GM23338 (cell line): ENCODE data around the gene EMD. TPM values are rescaled to one million over a fixed set of nuclear protein-coding genes. Genes with fewer than 3 reads are reported as not detected.

Source experiments
- ATAC-seq: fragments of 200-7000 bp; cut with Tn5 transposase; 3 replicates; pipeline ENCODE4 v1.9.1; 2020
- DNase-seq: peaks from one replicate; pipeline ENCODE4 v3.0.0-alpha.2; 2015; ENCODE audit warnings: low spot score
- H2AFZ ChIP-seq: fragments of 200-600 bp; sonication (generic); 2 replicates; pipeline ENCODE4 v1.8.0; 2016; ENCODE audit warnings: antibody characterized with exemption, mild to moderate bottlenecking, moderate library complexity
- H3F3A ChIP-seq: fragments of 200-600 bp; sonication (generic); replicated peaks from 2 replicates; pipeline ENCODE4 v1.8.0; 2017; ENCODE audit warnings: antibody characterized with exemption, mixed run types, low read depth
- H3K27ac ChIP-seq: fragments of 200-600 bp; sonication (generic); 2 replicates; pipeline ENCODE4 v1.6.1; 2016; ENCODE audit warnings: low read depth
- H3K27me3 ChIP-seq: fragments of 200-600 bp; sonication (generic); 2 replicates; pipeline ENCODE4 v1.8.0; 2016; ENCODE audit warnings: mild to moderate bottlenecking, mixed run types, moderate library complexity; ENCODE audit not compliant: insufficient read depth
- H3K36me3 ChIP-seq: fragments of 200-600 bp; sonication (generic); 2 replicates; pipeline ENCODE4 v1.8.0; 2016; ENCODE audit warnings: mild to moderate bottlenecking; ENCODE audit not compliant: insufficient read depth
- H3K4me1 ChIP-seq: fragments of 200-600 bp; sonication (generic); 2 replicates; pipeline ENCODE4 v1.8.0; 2016; ENCODE audit warnings: mild to moderate bottlenecking, moderate library complexity; ENCODE audit not compliant: insufficient read depth
- H3K4me2 ChIP-seq: fragments of 200-600 bp; sonication (generic); 2 replicates; pipeline ENCODE4 v1.7.1; 2017; ENCODE audit warnings: mixed run types
- H3K4me3 ChIP-seq: fragments of 200-600 bp; sonication (generic); 2 replicates; pipeline ENCODE4 v1.6.1; 2016; ENCODE audit warnings: mixed run types
- H3K79me2 ChIP-seq: fragments of 200-600 bp; sonication (generic); replicated peaks from 2 replicates; pipeline ENCODE4 v1.8.0; 2017; ENCODE audit warnings: mild to moderate bottlenecking; ENCODE audit not compliant: insufficient read depth
- H3K9me2 ChIP-seq: fragments of 200-600 bp; sonication (generic); 2 replicates; pipeline ENCODE4 v1.8.0; 2017; ENCODE audit not compliant: insufficient read depth
- H4K20me1 ChIP-seq: fragments of 200-600 bp; sonication (generic); replicated peaks from 2 replicates; pipeline ENCODE4 v1.8.0; 2017; ENCODE audit warnings: mild to moderate bottlenecking; ENCODE audit not compliant: insufficient read depth
- H3K27ac Mint-ChIP-seq: 2 replicates; pipeline ENCODE4 v1.8.0; 2020; ENCODE audit warnings: inconsistent platforms, mild to moderate bottlenecking, moderate library complexity, mixed read lengths
- H3K27me3 Mint-ChIP-seq: 3 replicates; pipeline ENCODE4 v1.8.0; 2022; ENCODE audit warnings: low read depth, mild to moderate bottlenecking, moderate library complexity, mixed read lengths, inconsistent platforms; ENCODE audit not compliant: insufficient read depth, poor library complexity
- H3K36me3 Mint-ChIP-seq: 3 replicates; pipeline ENCODE4 v1.8.0; 2021; ENCODE audit warnings: low read depth, mild to moderate bottlenecking, inconsistent platforms, moderate library complexity, mixed read lengths
- H3K4me1 Mint-ChIP-seq: 3 replicates; pipeline ENCODE4 v1.8.0; 2020; ENCODE audit warnings: mild to moderate bottlenecking, inconsistent platforms, mixed read lengths
- H3K4me3 Mint-ChIP-seq: 3 replicates; pipeline ENCODE4 v1.8.0; 2021; ENCODE audit warnings: moderate library complexity, mild to moderate bottlenecking, inconsistent platforms, mixed read lengths
- H3K9me3 Mint-ChIP-seq: 3 replicates; pipeline ENCODE4 v1.8.0; 2020; ENCODE audit warnings: moderate library complexity, mild to moderate bottlenecking, inconsistent platforms, mixed read lengths
- CREB1 ChIP-seq: fragments of 250-450 bp; sonication (Bioruptor Pico); IDR thresholded peaks from 2 replicates; pipeline ENCODE4 v1.5.0; 2020; ENCODE audit warnings: low read depth, mild to moderate bottlenecking, moderate library complexity
- CTCF ChIP-seq, 2 experiments: fragments of 200-600 bp in 1 of 2; sonication (generic) in 1 of 2; conservative IDR thresholded peaks; 2 replicates each; pipeline versions ENCODE4 v1.5.1 to v1.6.1; 2016 to 2017; ENCODE audit warnings: antibody characterized with exemption in 2 of 2, low read depth in 2 of 2, mild to moderate bottlenecking in 2 of 2, moderate library complexity in 1 of 2
- EZH2 ChIP-seq: fragments of 200-600 bp; sonication (generic); IDR thresholded peaks from one replicate; pipeline ENCODE4 v1.8.0; 2017; ENCODE audit warnings: antibody characterized with exemption, mild to moderate bottlenecking, low read depth; ENCODE audit not compliant: unreplicated experiment
- EZH2phosphoT487 ChIP-seq: fragments of 200-600 bp; sonication (generic); IDR thresholded peaks from one replicate; pipeline ENCODE4 v1.8.1; 2018; ENCODE audit warnings: antibody characterized with exemption; ENCODE audit not compliant: unreplicated experiment
- JUNB ChIP-seq: IDR thresholded peaks from one replicate; pipeline ENCODE4 v1.6.1; 2016; ENCODE audit warnings: antibody characterized with exemption; ENCODE audit not compliant: unreplicated experiment
- POLR2AphosphoS5 ChIP-seq: IDR thresholded peaks from 2 replicates; pipeline ENCODE4 v1.6.1; 2016; ENCODE audit warnings: antibody characterized with exemption, low read depth
- STAT1 ChIP-seq: IDR thresholded peaks from one replicate; pipeline ENCODE4 v1.6.1; 2016; ENCODE audit warnings: antibody characterized with exemption; ENCODE audit not compliant: unreplicated experiment
- ZNF114 ChIP-seq: fragments of 250-450 bp; sonication (Bioruptor Pico); IDR thresholded peaks from 2 replicates; pipeline ENCODE4 v1.5.0; 2020; ENCODE audit warnings: mild to moderate bottlenecking, moderate library complexity
- ZNF462 ChIP-seq: fragments of 250-450 bp; sonication (Bioruptor Pico); IDR thresholded peaks from 2 replicates; pipeline ENCODE4 v1.5.0; 2020; ENCODE audit warnings: mild to moderate bottlenecking, moderate library complexity
- polyA plus RNA-seq: library from polyadenylated mRNA; unstranded; fragments of >200 nt; fragmentation: Nextera tagmentation; extraction: Ambion mirVana; gene quantifications from 2 replicates; pipeline ENCODE4 v1.2.1, GENCODE V29; 2016
- total RNA-seq: library from RNA; depleted of rRNA; stranded (reverse); fragments of >200 nt; shearing (Covaris generic); gene quantifications from 2 replicates; pipeline ENCODE4 v1.2.3, GENCODE V29; 2014

EMD gene
- total and polyA plus RNA-seq, 2 experiments from 2014 or later: 74.2 to 78.6 TPM

- TF ChIP-seq ZNF462: no peak
- TF ChIP-seq POLR2AphosphoS5: no peak
- TF ChIP-seq STAT1: no peak
- TF ChIP-seq JUNB: no peak
- TF ChIP-seq CTCF (conservative IDR thresholded peaks at IDR 0.05; ENCODE audit: low read depth in 2 of 2): no peak
Observed at GRCh38 chrX:154417157-154417556, 38.1 kb downstream of the EMD start (continued).

- Mint-ChIP-seq H3K27me3 (peaks cover 2% of the 10 kb centered on the region), H3K4me3 (no peak overlapping the region), H3K9me3 (no peaks in the 10 kb centered on the region), H3K36me3 (peaks cover 12% of the 10 kb centered on the region), H3K27ac (no peak overlapping the region), H3K4me1 (no peaks in the 10 kb centered on the region)
- Histone ChIP-seq H3F3A (no peaks in the 10 kb centered on the region), H3K4me3 (no peak overlapping the region), H3K27me3 (no peaks in the 10 kb centered on the region), H3K4me1 (no peaks in the 10 kb centered on the region), H3K4me2 (no peak overlapping the region), H2AFZ (no peak overlapping the region), H3K79me2 (no peaks in the 10 kb centered on the region), H3K36me3 (no peaks in the 10 kb centered on the region), H3K27ac (no peak overlapping the region), H4K20me1 (no peaks in the 10 kb centered on the region), H3K9me2 (no peaks in the 10 kb centered on the region)
- no peak for TF ChIP-seq CREB1
- TF ChIP-seq POLR2AphosphoS5: no peak
- no peak for TF ChIP-seq ZNF114 (CRISPR knock-in tag)
- TF ChIP-seq CTCF (conservative IDR thresholded peaks at IDR 0.05; ENCODE audit: low read depth in 2 of 2): no peak
- TF ChIP-seq EZH2: no peak
- TF ChIP-seq EZH2phosphoT487: no peak
- no peak for TF ChIP-seq STAT1
- ATAC-seq: no peak
- no peak for DNase-seq
Observed at GRCh38 chrX:154419189-154419588, 40.1 kb downstream of the EMD start.
